ENCODE results near the gene OSTF1. TPM values are rescaled to one million over a fixed set of nuclear protein-coding genes. Genes with fewer than 3 reads are reported as not detected.

The OSTF1 gene
- total RNA-seq, 4 donors from 2014 or later: 22.9 to 29.3 (median 26.9) TPM

DNA sequence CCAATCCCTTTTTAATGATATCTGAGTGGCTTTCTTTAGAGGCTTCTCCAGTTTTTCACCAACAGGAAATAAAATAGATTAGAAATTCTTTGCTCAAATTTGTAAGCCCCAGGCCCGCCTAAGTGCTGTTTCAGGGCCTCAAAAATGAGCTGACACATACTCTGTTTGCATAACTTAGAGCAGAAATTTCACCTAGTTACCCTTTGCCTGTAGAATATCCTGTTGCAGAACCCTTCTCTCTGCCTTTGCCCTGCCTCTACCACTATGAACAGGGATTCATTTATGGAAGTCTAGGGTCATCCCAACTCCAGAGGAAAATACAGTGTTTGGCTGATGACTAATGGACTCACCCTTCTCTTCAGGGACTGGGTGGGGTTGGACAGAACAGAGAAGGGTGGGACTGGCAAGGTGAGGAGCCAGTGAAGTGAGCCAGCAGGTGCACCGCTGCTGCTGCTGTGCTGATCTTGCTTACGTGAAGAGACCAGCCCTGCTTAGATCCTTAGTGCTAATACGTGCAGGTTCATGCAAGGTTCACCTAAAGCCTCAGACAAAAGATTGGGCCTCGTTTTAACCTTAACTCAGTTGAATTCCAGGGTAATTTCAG lies 22.8 kb downstream of the OSTF1 start:
- WGBS: 84% methylated on average over 5 of the region's 5 CpGs
- Histone ChIP-seq H3K4me3 (no peak overlapping the region), H3K9me3 (no peaks in the 10 kb centered on the region), H3K27me3 (no peaks in the 10 kb centered on the region), H3K27ac (replicated peaks in 1 of 4) (no peak overlapping the region), H3K36me3 (no peaks in the 10 kb centered on the region), H3K4me1 (peaks cover 12 to 27% (median 22%) of the 10 kb centered on the region in 4 donors)
- TF ChIP-seq, protein P1, sequence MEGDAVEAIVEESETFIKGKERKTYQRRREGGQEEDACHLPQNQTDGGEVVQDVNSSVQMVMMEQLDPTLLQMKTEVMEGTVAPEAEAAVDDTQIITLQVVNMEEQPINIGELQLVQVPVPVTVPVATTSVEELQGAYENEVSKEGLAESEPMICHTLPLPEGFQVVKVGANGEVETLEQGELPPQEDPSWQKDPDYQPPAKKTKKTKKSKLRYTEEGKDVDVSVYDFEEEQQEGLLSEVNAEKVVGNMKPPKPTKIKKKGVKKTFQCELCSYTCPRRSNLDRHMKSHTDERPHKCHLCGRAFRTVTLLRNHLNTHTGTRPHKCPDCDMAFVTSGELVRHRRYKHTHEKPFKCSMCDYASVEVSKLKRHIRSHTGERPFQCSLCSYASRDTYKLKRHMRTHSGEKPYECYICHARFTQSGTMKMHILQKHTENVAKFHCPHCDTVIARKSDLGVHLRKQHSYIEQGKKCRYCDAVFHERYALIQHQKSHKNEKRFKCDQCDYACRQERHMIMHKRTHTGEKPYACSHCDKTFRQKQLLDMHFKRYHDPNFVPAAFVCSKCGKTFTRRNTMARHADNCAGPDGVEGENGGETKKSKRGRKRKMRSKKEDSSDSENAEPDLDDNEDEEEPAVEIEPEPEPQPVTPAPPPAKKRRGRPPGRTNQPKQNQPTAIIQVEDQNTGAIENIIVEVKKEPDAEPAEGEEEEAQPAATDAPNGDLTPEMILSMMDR (IDR thresholded peaks at IDR 0.05): no peak
- TF ChIP-seq EP300 (IDR thresholded peaks at IDR 0.05): no peak
- no peak for TF ChIP-seq POLR2A (IDR thresholded peaks at IDR 0.05; ENCODE audit: low read depth)
- no peak for TF ChIP-seq POLR2AphosphoS5 (IDR thresholded peaks at IDR 0.05)
- DNase-seq (ENCODE audit: extremely low spot score): no peak
- intact Hi-C loops (cut with DNase I): no loop called here

DNA sequence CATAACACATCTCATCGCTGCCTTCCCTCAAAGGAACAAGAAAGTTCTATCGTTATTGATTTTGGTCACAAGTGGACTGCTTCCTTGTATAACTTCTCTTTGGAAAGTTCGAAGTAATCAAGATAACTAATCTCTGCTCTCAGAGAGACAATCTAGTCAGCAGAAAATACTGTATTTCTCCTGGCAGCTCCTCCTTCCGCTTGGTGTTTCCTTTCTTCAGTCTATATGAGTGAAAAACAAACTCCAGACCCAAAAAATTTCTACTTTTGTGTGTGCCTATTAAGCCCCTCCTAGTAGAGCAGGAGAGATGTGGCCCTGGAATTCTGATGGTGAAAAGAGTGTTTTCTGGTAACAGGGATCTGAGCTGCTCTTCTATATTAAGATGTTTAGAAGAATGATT lies 24.5 kb downstream of the OSTF1 start:
- WGBS: 81% methylated on average over 4 of the region's 4 CpGs
- Histone ChIP-seq H3K36me3 (no peaks in the 10 kb centered on the region), H3K27me3 (no peaks in the 10 kb centered on the region), H3K27ac (replicated peaks in 1 of 4) (no peak overlapping the region), H3K9me3 (no peaks in the 10 kb centered on the region), H3K4me3 (no peak overlapping the region), H3K4me1 (peaks cover 9 to 21% (median 15%) of the 10 kb centered on the region in 4 donors)
- TF ChIP-seq POLR2A (IDR thresholded peaks at IDR 0.05; ENCODE audit: low read depth) (no peak), POLR2AphosphoS5 (IDR thresholded peaks at IDR 0.05) (no peak), EP300 (IDR thresholded peaks at IDR 0.05) (no peak)
- TF ChIP-seq, protein P1 (IDR thresholded peaks at IDR 0.05): no peak
- DNase-seq (ENCODE audit: extremely low spot score): no peak
- intact Hi-C loops (cut with DNase I): no loop called here

DNA sequence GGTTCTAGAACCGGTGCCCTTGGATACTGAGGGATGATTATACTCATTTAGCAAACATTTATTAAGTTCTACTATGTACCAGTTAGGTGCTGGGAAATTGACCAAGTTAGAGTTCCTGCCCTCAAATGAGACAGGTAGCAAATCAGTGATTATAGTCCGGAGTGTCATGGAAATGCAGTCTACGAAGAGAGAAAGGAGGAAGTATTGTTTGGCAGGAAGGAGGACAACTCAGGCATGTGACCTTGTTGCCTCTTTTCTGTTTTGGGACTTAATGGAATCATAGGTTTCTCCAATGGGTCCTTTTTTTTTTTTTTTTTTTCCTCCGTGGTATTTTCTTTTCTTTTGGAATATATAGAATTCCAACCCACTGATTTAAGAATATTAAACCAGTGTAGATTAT lies 28.0 kb downstream of the OSTF1 start:
- Histone ChIP-seq H3K27ac (replicated peaks in 1 of 4) (no peak overlapping the region), H3K27me3 (no peaks in the 10 kb centered on the region), H3K36me3 (peaks cover 0 to 27% (median 20%) of the 10 kb centered on the region in 4 donors), H3K4me3 (no peak overlapping the region), H3K4me1 (peaks cover 0 to 13% (median 2%) of the 10 kb centered on the region in 4 donors), H3K9me3 (no peaks in the 10 kb centered on the region)
- DNase-seq (ENCODE audit: extremely low spot score): no peak
- intact Hi-C loops (cut with DNase I): no loop called here
- TF ChIP-seq POLR2A (IDR thresholded peaks at IDR 0.05; ENCODE audit: low read depth) (no peak), EP300 (IDR thresholded peaks at IDR 0.05) (no peak), POLR2AphosphoS5 (IDR thresholded peaks at IDR 0.05) (no peak)
- TF ChIP-seq, protein P1 (IDR thresholded peaks at IDR 0.05): no peak
- 58% methylated on average over 4 of the region's 4 CpGs for WGBS

DNA sequence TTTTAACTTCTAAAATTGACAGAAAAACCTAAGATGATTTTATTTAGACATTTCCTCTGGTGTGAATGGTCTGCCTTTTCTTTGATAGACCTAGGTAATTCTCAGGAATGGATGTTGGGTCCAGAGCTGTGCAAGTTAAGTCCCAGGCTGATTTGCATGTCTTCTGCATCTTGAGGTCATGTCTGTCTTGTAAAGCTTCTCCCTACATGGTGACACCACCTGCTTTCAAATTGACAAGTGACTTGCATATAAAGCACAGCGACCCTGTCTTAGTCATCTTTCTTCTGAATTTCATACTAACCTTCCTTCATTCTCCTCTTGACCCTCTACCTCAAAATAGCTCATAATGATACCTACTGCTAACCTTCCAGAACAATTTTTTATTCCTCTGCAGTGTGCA lies 29.2 kb downstream of the OSTF1 start:
- intact Hi-C loops (cut with DNase I): no loop called here
- no peaks in the 10 kb centered on the region for H3K9me3 ChIP-seq
- no peak overlapping the region for H3K27ac ChIP-seq (replicated peaks in 1 of 4)
- DNase-seq (ENCODE audit: extremely low spot score): no peak
- no peak overlapping the region for H3K4me3 ChIP-seq
- peaks cover 0 to 13% (median 2%) of the 10 kb centered on the region in 4 donors for H3K4me1 ChIP-seq
- H3K27me3 ChIP-seq: no peaks in the 10 kb centered on the region
- no peak for TF ChIP-seq POLR2AphosphoS5 (IDR thresholded peaks at IDR 0.05)
- TF ChIP-seq, protein P1 (IDR thresholded peaks at IDR 0.05): no peak
- TF ChIP-seq EP300 (IDR thresholded peaks at IDR 0.05): no peak
- TF ChIP-seq POLR2A (IDR thresholded peaks at IDR 0.05; ENCODE audit: low read depth): no peak
- H3K36me3 ChIP-seq: peaks cover 0 to 33% (median 21%) of the 10 kb centered on the region in 4 donors
- 86% methylated on average over 1 of the region's 1 CpG for WGBS

DNA sequence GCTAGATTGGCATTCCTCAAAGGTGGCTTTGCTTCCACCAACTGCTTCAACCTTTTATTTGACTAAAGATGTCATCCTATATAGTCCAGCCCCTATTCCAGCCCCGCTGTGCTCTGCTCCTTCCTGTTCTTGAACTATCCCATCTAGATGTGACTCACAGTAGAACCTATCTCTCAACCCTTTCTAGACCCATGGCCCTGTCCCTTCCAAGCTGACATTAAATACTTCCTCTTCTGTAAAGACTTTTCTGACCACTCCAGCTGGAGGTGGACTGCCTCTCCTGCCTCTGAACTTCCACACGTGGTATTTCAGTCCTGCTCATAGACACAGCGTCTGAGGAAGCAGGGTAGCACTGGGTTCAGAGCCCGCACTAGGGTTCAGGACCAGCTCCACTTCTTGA lies 32.4 kb downstream of the OSTF1 start:
- peaks cover 0 to 33% (median 21%) of the 10 kb centered on the region in 4 donors for H3K36me3 ChIP-seq
- no peak overlapping the region for H3K4me3 ChIP-seq
- H3K27ac ChIP-seq (replicated peaks in 1 of 4): no peak overlapping the region
- intact Hi-C loops (cut with DNase I): no loop called here
- H3K27me3 ChIP-seq: no peaks in the 10 kb centered on the region
- H3K4me1 ChIP-seq: peaks cover 0 to 12% (median 0%) of the 10 kb centered on the region in 4 donors
- no peak for DNase-seq (ENCODE audit: extremely low spot score)
- no peaks in the 10 kb centered on the region for H3K9me3 ChIP-seq
- TF ChIP-seq, protein P1 (IDR thresholded peaks at IDR 0.05): no peak
- TF ChIP-seq EP300 (IDR thresholded peaks at IDR 0.05) (no peak), POLR2A (IDR thresholded peaks at IDR 0.05; ENCODE audit: low read depth) (no peak), POLR2AphosphoS5 (IDR thresholded peaks at IDR 0.05) (no peak)
- WGBS: 80% methylated on average over 4 of the region's 4 CpGs

Data from esophagus muscularis mucosa (tissue), 4 donors.